Spleen (tissue), 7 donors: ENCODE measurements around the gene FN3K.

Experiments
- CTCF ChIP-seq, 11 experiments: fragments of 200-600 bp in 7 of 11; fragments of 450-650 bp in 4 of 11; sonication (generic) in 4 of 11; IDR thresholded peaks in 8 of 11; conservative IDR thresholded peaks in 3 of 11; 1 replicate in 7 of 11; 2 replicates in 4 of 11; pipeline versions ENCODE4 v1.4.0 to v1.8.0; 2016 to 2021; ENCODE audit warnings: antibody characterized with exemption in 11 of 11, inconsistent platforms in 4 of 11, mild to moderate bottlenecking in 1 of 11
- POLR2A ChIP-seq, 3 donors: fragments of 450-650 bp; IDR thresholded peaks; one replicate each; pipeline ENCODE4 v1.5.1; 2017; ENCODE audit warnings: antibody characterized with exemption in 3 of 3, mild to moderate bottlenecking in 1 of 3
- POLR2AphosphoS5 ChIP-seq, 3 donors: sonication (generic); formaldehyde crosslinking; IDR thresholded peaks; one replicate each; pipeline ENCODE4 v1.5.1; 2017; ENCODE audit warnings: antibody characterized with exemption in 3 of 3
- donor health status: DM: no; HTN: no; CAD: no; lungs with moderate emphysema.
- donor health status: DM: no; HTN: no; CAD: no.
- donor health status: DM: no; HTN: no; CAD: no.

DNA sequence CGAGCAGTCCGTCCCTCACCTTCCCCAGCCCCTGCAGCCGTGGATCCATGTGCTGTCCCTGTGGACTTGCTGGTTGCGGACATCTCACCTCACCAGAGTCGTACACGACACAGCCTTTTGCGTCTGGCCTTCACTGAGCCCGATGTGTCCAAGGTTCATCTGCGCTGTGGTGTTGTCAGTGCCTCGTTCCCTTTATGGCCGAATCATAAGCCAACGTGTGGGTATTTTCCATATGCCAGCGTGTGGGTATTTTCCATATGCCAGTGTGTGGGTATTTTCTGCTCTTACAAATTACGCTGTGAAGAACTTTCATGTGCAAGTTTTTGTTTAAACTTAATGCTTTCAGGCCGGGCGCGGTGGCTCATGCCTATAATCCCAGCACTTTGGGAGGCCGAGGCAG is 48.1 kb downstream of the FN3K start:
- TF ChIP-seq CTCF (IDR thresholded peaks at IDR 0.05 in 8 of 11, conservative IDR thresholded peaks at IDR 0.05 in 3 of 11), result no peak
- no peak for TF ChIP-seq POLR2A (IDR thresholded peaks at IDR 0.05)
- TF ChIP-seq POLR2AphosphoS5 (IDR thresholded peaks at IDR 0.05), result no peak
